ENCODE data around the gene GCLM.

The GCLM gene

GRCh38 chr1:93847811-93848288 lies 61.4 kb downstream of the GCLM start:
- peak; percentile 46 to 61 for DNase-seq (ENCODE audit: low read depth in 1 of 2, low spot score in 1 of 2)

- DNase-seq (ENCODE audit: low read depth in 1 of 2, low spot score in 1 of 2): peak; percentile 83 to 89
Measured at GRCh38 chr1:93846992-93847810, 62.0 kb downstream of the GCLM start.

- DNase-seq (ENCODE audit: low read depth in 1 of 2, low spot score in 1 of 2): peak; percentile 67 to 77
Measured at GRCh38 chr1:93846206-93846991, 62.8 kb downstream of the GCLM start.

- peak in 1 of 2 donors; percentile 16 for DNase-seq (ENCODE audit: low read depth in 1 of 2, low spot score in 1 of 2)
Measured at GRCh38 chr1:93845538-93846205, 63.6 kb downstream of the GCLM start.

- DNase-seq (ENCODE audit: low read depth in 1 of 2, low spot score in 1 of 2): no peak
Measured at GRCh38 chr1:93844262-93845045, 64.8 kb downstream of the GCLM start.

- no peak for DNase-seq (ENCODE audit: low read depth in 1 of 2, low spot score in 1 of 2)
Measured at GRCh38 chr1:93842750-93843500, 66.3 kb downstream of the GCLM start.

- DNase-seq (ENCODE audit: low read depth in 1 of 2, low spot score in 1 of 2): no peak
Measured at GRCh38 chr1:93841771-93842170, 67.5 kb downstream of the GCLM start.

GRCh38 chr1:93840956-93841482 lies 68.2 kb downstream of the GCLM start:
- DNase-seq (ENCODE audit: low read depth in 1 of 2, low spot score in 1 of 2): no peak

GRCh38 chr1:93839753-93840152 lies 69.5 kb downstream of the GCLM start:
- no peak for DNase-seq (ENCODE audit: low read depth in 1 of 2, low spot score in 1 of 2)

GRCh38 chr1:93839307-93839706 lies 69.9 kb downstream of the GCLM start:
- no peak for DNase-seq (ENCODE audit: low read depth in 1 of 2, low spot score in 1 of 2)

GRCh38 chr1:93837961-93838360 lies 71.3 kb downstream of the GCLM start:
- no peak for DNase-seq (ENCODE audit: low read depth in 1 of 2, low spot score in 1 of 2)

Measured in activated T-helper 1 cell treated with anti-CD3 and anti-CD28 coated beads, Interleukin-2, amount 50 U/mL, for 16 hours (primary cell).